Measurements from ENCODE around the gene RBM19. TPM values are rescaled to one million over a fixed set of nuclear protein-coding genes. Genes with fewer than 3 reads are reported as not detected.

Gene RBM19
- total and polyA plus RNA-seq, 2 of the 4 experiments (the other 2 are of a cell fraction) = 18.7 to 19.2 TPM

DNA sequence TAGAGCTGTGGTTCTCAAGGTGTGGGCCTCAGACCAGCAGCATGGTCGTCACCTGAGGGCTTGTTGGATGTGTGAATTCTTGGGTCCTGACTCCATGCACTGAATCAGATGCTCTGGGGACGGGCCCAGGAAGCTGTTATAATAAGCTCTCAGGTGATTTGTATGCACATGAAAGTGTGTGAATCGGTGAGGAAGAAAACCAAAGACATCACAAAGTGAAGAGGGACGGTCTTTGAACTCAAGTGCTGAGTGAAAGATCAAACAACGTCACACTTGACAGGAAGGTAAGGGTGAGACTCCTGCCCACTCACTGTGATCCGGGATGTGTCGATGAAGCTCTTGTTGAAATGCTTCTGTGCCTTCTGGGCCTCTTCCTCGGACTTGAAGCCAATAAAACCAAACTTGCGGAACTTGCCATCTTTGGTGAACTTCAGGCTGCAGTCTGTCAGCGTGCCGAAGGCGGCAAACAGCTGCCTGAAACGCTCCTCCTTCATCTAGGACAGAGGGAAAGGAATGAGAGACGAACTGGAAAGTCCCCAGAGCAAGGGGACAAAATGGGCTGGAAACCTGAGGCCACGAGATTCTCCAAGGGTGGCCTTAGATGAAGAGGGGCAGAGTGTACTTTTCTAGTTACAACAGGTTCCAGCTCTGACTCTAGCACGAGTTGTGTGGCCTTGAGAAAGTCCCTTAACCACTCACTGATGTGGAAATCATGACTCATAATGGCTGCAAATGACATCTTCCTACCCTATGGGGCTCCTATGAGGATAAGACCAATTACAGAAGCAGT is 4.0 kb downstream of the RBM19 start:
- Histone ChIP-seq H3K18ac (ENCODE audit: low read depth, low read length) (no peak overlapping the region), H3K4me2 (ENCODE audit: low read depth, low read length) (no peak overlapping the region), H2AK5ac (ENCODE audit: low read depth, low read length) (no peak overlapping the region), H3K36me3 (ENCODE audit: control insufficient read depth, insufficient read depth, low read length) (peaks cover 42% of the 10 kb centered on the region), H3K27me3 (ENCODE audit: control insufficient read depth, insufficient read depth, low read length) (no peaks in the 10 kb centered on the region), H3K9me3 (ENCODE audit: control insufficient read depth, insufficient read depth, low read length) (no peaks in the 10 kb centered on the region), H2BK5ac (ENCODE audit: low read depth, low read length, poor library complexity, severe bottlenecking) (no peak overlapping the region), H3K56ac (ENCODE audit: extremely low read depth, insufficient read depth, low read length) (no peak overlapping the region), H3K4me3 (ENCODE audit: insufficient read depth, low read depth, low read length) (no peak overlapping the region), H3K4me1 (ENCODE audit: control insufficient read depth, insufficient read depth, low read length) (no peaks in the 10 kb centered on the region), H2BK15ac (ENCODE audit: low read depth, low read length) (no peak overlapping the region), H3K4ac (ENCODE audit: low read depth, low read length) (no peak overlapping the region), H4K8ac (ENCODE audit: low read depth in 2 of 2, low read length in 2 of 2) (no peak overlapping the region), H3K9me1 (ENCODE audit: insufficient read depth, low read length) (no peaks in the 10 kb centered on the region), H3K9ac (ENCODE audit: low read depth, low read length) (no peak overlapping the region), H4K5ac (ENCODE audit: low read depth, low read length) (no peak overlapping the region), H2AK9ac (replicated peaks; ENCODE audit: low read depth, low read length, poor library complexity) (no peak overlapping the region), H2BK120ac (ENCODE audit: low read depth, low read length) (no peak overlapping the region), H3K23ac (ENCODE audit: low read depth, low read length) (no peak overlapping the region), H4K91ac (ENCODE audit: insufficient read depth, low read depth, low read length) (no peak overlapping the region), H3K79me1 (ENCODE audit: low read depth in 1 of 2, low read length in 2 of 2) (peaks cover 9 to 31% of the 10 kb centered on the region in 2 experiments), H2BK20ac (ENCODE audit: low read depth, low read length) (no peak overlapping the region), H3K14ac (replicated peaks; ENCODE audit: low read depth, low read length) (no peak overlapping the region), H3K27ac (ENCODE audit: insufficient read depth, low read length) (no peak overlapping the region), H2AFZ (replicated peaks; ENCODE audit: low read length, poor library complexity) (no peak overlapping the region), H4K20me1 (ENCODE audit: insufficient read depth, low read length) (no peaks in the 10 kb centered on the region)
- ChIA-PET CTCF (interaction anchor here (0.5 to 0.6 kb wide), 2 partner anchors 285 to 860 kb away, joined by 3 read pairs; no protein-coding TSS in a partner anchor), POLR2A (ENCODE audit: unreplicated experiment) (no interaction called here)
- in situ Hi-C loops (cut with MboI; ENCODE audit: low sequenced_read_pairs) (no loop called here), dilution Hi-C loops (cut with HindIII; ENCODE audit: low sequenced_read_pairs, unreplicated experiment) (no loop called here), intact Hi-C loops (cut with micrococcal nuclease) (no loop called here)
- ATAC-seq (ENCODE audit: low read depth) = no peak
- TF ChIP-seq RFX5 (IDR thresholded peaks at IDR 0.05; ENCODE audit: low read depth, low read length) (no peak), CEBPB (IDR thresholded peaks at IDR 0.05; ENCODE audit: low read depth, low read length) (peak; percentile 48; the same call in 1 of the 2 replicates)
- peak; percentile 72 for DNase-seq
- 94% methylated on average over 6 of the region's 16 CpGs; no CpG with 5 or more reads in 1 of the 2 experiments for WGBS, 2 experiments (ENCODE audit: extremely low coverage in 2 of 2, insufficient read length in 1 of 2)
- BruUV-seq (replicated peaks) = no TSS peak
